ENCODE data around the gene PRPF8. TPM values are rescaled to one million over a fixed set of nuclear protein-coding genes. Genes with fewer than 3 reads are reported as not detected.

Gene PRPF8
- total and polyA plus RNA-seq, 2 of the 13 experiments (the other 11 are each of a cell fraction or from before 2014, with no cell fraction given): 112 to 179 TPM

DNA sequence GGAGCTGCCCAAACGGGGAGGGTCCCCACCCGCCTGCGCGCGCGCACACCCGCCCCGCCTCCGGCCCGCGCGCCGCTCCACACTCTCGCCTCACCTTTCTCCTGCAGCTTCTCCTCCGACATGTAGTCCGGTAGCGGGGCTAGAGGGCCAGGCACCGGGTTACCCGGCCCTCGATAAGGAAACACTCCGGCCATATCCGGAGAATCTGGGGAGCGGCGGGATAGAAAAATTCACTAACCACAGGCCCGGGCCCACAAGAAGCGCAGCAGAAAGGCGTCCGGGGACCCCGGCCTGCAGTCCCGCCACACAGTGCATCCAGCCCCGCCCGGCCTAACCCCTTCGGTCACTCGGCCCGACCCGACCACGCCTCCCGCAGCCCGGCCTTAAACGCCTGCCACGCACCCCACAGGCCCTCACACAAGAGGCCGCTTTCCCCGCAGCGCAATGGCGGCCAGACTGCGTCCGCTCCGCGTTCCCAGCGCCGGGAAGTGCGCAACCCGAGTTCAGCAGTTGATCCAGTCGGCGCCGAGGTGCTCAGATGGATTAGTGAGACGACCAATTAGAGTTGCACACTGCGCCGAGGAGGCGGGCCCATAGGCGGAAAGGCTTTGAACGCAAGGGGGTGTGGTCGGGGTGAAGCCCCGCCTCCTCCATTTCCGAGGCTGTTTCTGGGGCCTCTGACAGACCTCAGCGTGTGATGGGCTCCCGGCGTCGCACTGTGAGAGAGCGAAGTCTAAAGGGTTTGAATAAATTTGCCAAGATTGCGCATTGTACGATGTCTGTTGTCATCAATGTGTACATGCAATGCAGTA lies at the start of gene PRPF8 (continued):
- TF ChIP-seq POLR2A (IDR thresholded peaks at IDR 0.05; ENCODE audit: insufficient read depth in 1 of 2, low read depth in 2 of 2, low read length in 2 of 2): peak; percentile 92 to 93
- TF ChIP-seq, protein P1, sequence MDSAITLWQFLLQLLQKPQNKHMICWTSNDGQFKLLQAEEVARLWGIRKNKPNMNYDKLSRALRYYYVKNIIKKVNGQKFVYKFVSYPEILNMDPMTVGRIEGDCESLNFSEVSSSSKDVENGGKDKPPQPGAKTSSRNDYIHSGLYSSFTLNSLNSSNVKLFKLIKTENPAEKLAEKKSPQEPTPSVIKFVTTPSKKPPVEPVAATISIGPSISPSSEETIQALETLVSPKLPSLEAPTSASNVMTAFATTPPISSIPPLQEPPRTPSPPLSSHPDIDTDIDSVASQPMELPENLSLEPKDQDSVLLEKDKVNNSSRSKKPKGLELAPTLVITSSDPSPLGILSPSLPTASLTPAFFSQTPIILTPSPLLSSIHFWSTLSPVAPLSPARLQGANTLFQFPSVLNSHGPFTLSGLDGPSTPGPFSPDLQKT (CRISPR knock-in tag; IDR thresholded peaks at IDR 0.05; ENCODE audit: borderline replicate concordance): no peak
- TF ChIP-seq ZSCAN22 (CRISPR knock-in tag; IDR thresholded peaks at IDR 0.05): no peak
- TF ChIP-seq, protein P2, sequence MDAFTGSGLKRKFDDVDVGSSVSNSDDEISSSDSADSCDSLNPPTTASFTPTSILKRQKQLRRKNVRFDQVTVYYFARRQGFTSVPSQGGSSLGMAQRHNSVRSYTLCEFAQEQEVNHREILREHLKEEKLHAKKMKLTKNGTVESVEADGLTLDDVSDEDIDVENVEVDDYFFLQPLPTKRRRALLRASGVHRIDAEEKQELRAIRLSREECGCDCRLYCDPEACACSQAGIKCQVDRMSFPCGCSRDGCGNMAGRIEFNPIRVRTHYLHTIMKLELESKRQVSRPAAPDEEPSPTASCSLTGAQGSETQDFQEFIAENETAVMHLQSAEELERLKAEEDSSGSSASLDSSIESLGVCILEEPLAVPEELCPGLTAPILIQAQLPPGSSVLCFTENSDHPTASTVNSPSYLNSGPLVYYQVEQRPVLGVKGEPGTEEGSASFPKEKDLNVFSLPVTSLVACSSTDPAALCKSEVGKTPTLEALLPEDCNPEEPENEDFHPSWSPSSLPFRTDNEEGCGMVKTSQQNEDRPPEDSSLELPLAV (CRISPR knock-in tag; conservative IDR thresholded peaks at IDR 0.05; ENCODE audit: low read depth): no peak
- TF ChIP-seq ZNF878 (CRISPR knock-in tag; IDR thresholded peaks at IDR 0.05): no peak
- TF ChIP-seq, protein P3, sequence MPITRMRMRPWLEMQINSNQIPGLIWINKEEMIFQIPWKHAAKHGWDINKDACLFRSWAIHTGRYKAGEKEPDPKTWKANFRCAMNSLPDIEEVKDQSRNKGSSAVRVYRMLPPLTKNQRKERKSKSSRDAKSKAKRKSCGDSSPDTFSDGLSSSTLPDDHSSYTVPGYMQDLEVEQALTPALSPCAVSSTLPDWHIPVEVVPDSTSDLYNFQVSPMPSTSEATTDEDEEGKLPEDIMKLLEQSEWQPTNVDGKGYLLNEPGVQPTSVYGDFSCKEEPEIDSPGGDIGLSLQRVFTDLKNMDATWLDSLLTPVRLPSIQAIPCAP (CRISPR knock-in tag; IDR thresholded peaks at IDR 0.05; ENCODE audit: low read depth): no peak
- TF ChIP-seq, protein P4, sequence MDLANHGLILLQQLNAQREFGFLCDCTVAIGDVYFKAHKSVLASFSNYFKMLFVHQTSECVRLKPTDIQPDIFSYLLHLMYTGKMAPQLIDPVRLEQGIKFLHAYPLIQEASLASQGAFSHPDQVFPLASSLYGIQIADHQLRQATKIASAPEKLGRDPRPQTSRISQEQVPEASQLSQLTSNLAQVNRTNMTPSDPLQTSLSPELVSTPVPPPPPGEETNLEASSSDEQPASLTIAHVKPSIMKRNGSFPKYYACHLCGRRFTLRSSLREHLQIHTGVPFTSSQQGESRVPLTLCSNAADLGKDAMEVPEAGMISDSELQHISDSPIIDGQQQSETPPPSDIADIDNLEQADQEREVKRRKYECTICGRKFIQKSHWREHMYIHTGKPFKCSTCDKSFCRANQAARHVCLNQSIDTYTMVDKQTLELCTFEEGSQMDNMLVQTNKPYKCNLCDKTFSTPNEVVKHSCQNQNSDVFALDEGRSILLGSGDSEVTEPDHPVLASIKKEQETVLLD (CRISPR knock-in tag; IDR thresholded peaks at IDR 0.05; ENCODE audit: low read depth): no peak
- TF ChIP-seq ZNF713 (CRISPR knock-in tag; IDR thresholded peaks at IDR 0.05): no peak
- TF ChIP-seq, protein P5, sequence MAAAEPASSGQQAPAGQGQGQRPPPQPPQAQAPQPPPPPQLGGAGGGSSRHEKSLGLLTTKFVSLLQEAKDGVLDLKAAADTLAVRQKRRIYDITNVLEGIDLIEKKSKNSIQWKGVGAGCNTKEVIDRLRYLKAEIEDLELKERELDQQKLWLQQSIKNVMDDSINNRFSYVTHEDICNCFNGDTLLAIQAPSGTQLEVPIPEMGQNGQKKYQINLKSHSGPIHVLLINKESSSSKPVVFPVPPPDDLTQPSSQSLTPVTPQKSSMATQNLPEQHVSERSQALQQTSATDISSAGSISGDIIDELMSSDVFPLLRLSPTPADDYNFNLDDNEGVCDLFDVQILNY (CRISPR knock-in tag; conservative IDR thresholded peaks at IDR 0.05): no peak
- TF ChIP-seq, protein P6, sequence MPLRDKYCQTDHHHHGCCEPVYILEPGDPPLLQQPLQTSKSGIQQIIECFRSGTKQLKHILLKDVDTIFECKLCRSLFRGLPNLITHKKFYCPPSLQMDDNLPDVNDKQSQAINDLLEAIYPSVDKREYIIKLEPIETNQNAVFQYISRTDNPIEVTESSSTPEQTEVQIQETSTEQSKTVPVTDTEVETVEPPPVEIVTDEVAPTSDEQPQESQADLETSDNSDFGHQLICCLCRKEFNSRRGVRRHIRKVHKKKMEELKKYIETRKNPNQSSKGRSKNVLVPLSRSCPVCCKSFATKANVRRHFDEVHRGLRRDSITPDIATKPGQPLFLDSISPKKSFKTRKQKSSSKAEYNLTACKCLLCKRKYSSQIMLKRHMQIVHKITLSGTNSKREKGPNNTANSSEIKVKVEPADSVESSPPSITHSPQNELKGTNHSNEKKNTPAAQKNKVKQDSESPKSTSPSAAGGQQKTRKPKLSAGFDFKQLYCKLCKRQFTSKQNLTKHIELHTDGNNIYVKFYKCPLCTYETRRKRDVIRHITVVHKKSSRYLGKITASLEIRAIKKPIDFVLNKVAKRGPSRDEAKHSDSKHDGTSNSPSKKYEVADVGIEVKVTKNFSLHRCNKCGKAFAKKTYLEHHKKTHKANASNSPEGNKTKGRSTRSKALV (CRISPR knock-in tag; IDR thresholded peaks at IDR 0.05): no peak
- no peak for TF ChIP-seq ARNT2 (CRISPR knock-in tag; IDR thresholded peaks at IDR 0.05; ENCODE audit: low read depth)
- TF ChIP-seq ZNF589 (CRISPR knock-in tag; conservative IDR thresholded peaks at IDR 0.05): no peak
- TF ChIP-seq, protein P7, sequence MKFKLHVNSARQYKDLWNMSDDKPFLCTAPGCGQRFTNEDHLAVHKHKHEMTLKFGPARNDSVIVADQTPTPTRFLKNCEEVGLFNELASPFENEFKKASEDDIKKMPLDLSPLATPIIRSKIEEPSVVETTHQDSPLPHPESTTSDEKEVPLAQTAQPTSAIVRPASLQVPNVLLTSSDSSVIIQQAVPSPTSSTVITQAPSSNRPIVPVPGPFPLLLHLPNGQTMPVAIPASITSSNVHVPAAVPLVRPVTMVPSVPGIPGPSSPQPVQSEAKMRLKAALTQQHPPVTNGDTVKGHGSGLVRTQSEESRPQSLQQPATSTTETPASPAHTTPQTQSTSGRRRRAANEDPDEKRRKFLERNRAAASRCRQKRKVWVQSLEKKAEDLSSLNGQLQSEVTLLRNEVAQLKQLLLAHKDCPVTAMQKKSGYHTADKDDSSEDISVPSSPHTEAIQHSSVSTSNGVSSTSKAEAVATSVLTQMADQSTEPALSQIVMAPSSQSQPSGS (CRISPR knock-in tag; IDR thresholded peaks at IDR 0.05): peak; percentile 46; the same call in 1 of the 2 replicates
- TF ChIP-seq ZNF546 (CRISPR knock-in tag; conservative IDR thresholded peaks at IDR 0.05): no peak
- no peak for TF ChIP-seq ZNF562 (CRISPR knock-in tag; IDR thresholded peaks at IDR 0.05; ENCODE audit: borderline replicate concordance)
- TF ChIP-seq ZNF879 (CRISPR knock-in tag; IDR thresholded peaks at IDR 0.05): 0 out of 2 replicates have a peak, but pooled peaks have one; percentile 62
- TF ChIP-seq, protein P8, sequence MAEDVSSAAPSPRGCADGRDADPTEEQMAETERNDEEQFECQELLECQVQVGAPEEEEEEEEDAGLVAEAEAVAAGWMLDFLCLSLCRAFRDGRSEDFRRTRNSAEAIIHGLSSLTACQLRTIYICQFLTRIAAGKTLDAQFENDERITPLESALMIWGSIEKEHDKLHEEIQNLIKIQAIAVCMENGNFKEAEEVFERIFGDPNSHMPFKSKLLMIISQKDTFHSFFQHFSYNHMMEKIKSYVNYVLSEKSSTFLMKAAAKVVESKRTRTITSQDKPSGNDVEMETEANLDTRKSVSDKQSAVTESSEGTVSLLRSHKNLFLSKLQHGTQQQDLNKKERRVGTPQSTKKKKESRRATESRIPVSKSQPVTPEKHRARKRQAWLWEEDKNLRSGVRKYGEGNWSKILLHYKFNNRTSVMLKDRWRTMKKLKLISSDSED (CRISPR knock-in tag; IDR thresholded peaks at IDR 0.05): no peak
